Natural killer cell (primary cell): ENCODE measurements around the gene DENND1A. TPM values are rescaled to one million over a fixed set of nuclear protein-coding genes. Genes with fewer than 3 reads are reported as not detected.

ENCODE experiments used
- ATAC-seq, 3 donors: fragments of 150-1000 bp in 2 of 3; fragments of 200-7000 bp in 1 of 3; cut with Tn5 transposase; 1 replicate in 1 of 3; 2 replicates in 2 of 3; pipeline ENCODE4 v1.10.0; 2021; ENCODE audit warnings: mild to moderate bottlenecking in 2 of 3, moderate library complexity in 2 of 3
- DNase-seq, 2 donors: peaks; one replicate each; pipeline versions ENCODE4 v3.0.0 to v3.0.0-alpha.2; 2013 to 2021; ENCODE audit warnings: mixed read lengths in 1 of 2
- H3K27ac ChIP-seq: one replicate; pipeline ENCODE4 v1.5.1; 2013; ENCODE audit warnings: mild to moderate bottlenecking, low read length
- H3K27me3 ChIP-seq: one replicate; pipeline ENCODE4 v1.6.1; 2013; ENCODE audit warnings: low read length; ENCODE audit not compliant: control insufficient read depth, insufficient read depth
- H3K36me3 ChIP-seq: one replicate; pipeline ENCODE4 v1.6.1; 2013; ENCODE audit warnings: low read length; ENCODE audit not compliant: control insufficient read depth, insufficient read depth
- H3K4me1 ChIP-seq: one replicate; pipeline ENCODE4 v1.6.1; 2013; ENCODE audit warnings: low read length; ENCODE audit not compliant: control insufficient read depth, insufficient read depth
- H3K4me3 ChIP-seq: one replicate; pipeline ENCODE4 v1.5.1; 2013; ENCODE audit warnings: low read length
- H3K9me3 ChIP-seq: one replicate; pipeline ENCODE4 v1.6.1; 2013; ENCODE audit warnings: low read length; ENCODE audit not compliant: control insufficient read depth, insufficient read depth
- H3K27ac Mint-ChIP-seq, 2 donors: one replicate each; pipeline ENCODE4 v1.8.0; 2022; ENCODE audit warnings: mild to moderate bottlenecking in 2 of 2, mixed read lengths in 2 of 2, moderate library complexity in 1 of 2
- H3K27me3 Mint-ChIP-seq, 2 donors: one replicate each; pipeline ENCODE4 v1.8.0; 2022; ENCODE audit warnings: low read depth in 2 of 2, mixed read lengths in 2 of 2
- H3K36me3 Mint-ChIP-seq: one replicate; pipeline ENCODE4 v1.8.0; 2022; ENCODE audit warnings: mixed read lengths
- H3K4me1 Mint-ChIP-seq, 2 donors: one replicate each; pipeline ENCODE4 v1.8.0; 2022; ENCODE audit warnings: mixed read lengths in 2 of 2
- H3K4me3 Mint-ChIP-seq: one replicate; pipeline ENCODE4 v1.8.0; 2022; ENCODE audit warnings: mild to moderate bottlenecking, moderate library complexity, mixed read lengths
- H3K9me3 Mint-ChIP-seq, 2 donors: one replicate each; pipeline ENCODE4 v1.8.0; 2022; ENCODE audit warnings: mixed read lengths in 2 of 2
- CTCF ChIP-seq: fragments of 200-600 bp; IDR thresholded peaks from one replicate; pipeline ENCODE4 v1.8.0; 2022; ENCODE audit warnings: antibody characterized with exemption
- WGBS: methylation state at CpG from one replicate; pipeline ENCODE4 v1.1.7; 2013; ENCODE audit warnings: missing lambda C conversion rate; ENCODE audit not compliant: insufficient coverage; 5-methylcytosine and 5-hydroxymethylcytosine counted together
- intact Hi-C: fragments of 100-400 bp; cut with micrococcal nuclease; formaldehyde crosslinking; loops from one replicate; pipeline ENCODE4 v1.14.2; 2022
- total RNA-seq, 4 donors: library from RNA; stranded (reverse); fragments of 120-200 nt in 1 of 4; gene quantifications; one replicate each; pipeline versions ENCODE4 v1.2.3 to v1.2.4, GENCODE V29; 2013 to 2022

Gene DENND1A
- total RNA-seq, 3 donors from 2014 or later (not counting 1 experiment from before 2014, with no cell fraction given): 27.8 to 37.6 (median 30.9) TPM

GRCh38 chr9:123669346-123669745 lies 260.6 kb downstream of the DENND1A start:
- Histone ChIP-seq H3K27me3 (no peaks in the 10 kb centered on the region), H3K36me3 (no peaks in the 10 kb centered on the region), H3K27ac (no peak overlapping the region), H3K4me3 (no peak overlapping the region), H3K4me1 (no peaks in the 10 kb centered on the region), H3K9me3 (no peaks in the 10 kb centered on the region)
- TF ChIP-seq CTCF: no peak
- ATAC-seq: no peak
- H3K4me3 Mint-ChIP-seq: no peak overlapping the region
- peaks cover 5 to 11% of the 10 kb centered on the region in 2 donors for H3K9me3 Mint-ChIP-seq
- intact Hi-C loops: no loop called here
- WGBS: 91% methylated on average over 3 of the region's 3 CpGs
- no peak for DNase-seq
- H3K36me3 Mint-ChIP-seq: peaks cover 33% of the 10 kb centered on the region
- no peaks in the 10 kb centered on the region for H3K27me3 Mint-ChIP-seq
- H3K27ac Mint-ChIP-seq: no peak overlapping the region
- H3K4me1 Mint-ChIP-seq: no peaks in the 10 kb centered on the region

- peaks cover 44% of the 10 kb centered on the region for H3K36me3 Mint-ChIP-seq
- no peak overlapping the region for H3K27ac ChIP-seq
- intact Hi-C loops: no loop called here
- H3K27me3 Mint-ChIP-seq: no peaks in the 10 kb centered on the region
- WGBS: no CpG with 5 or more reads among the region's 1 CpG
- no peak overlapping the region for H3K27ac Mint-ChIP-seq
- ATAC-seq (no peak), DNase-seq (no peak)
- peaks cover 3 to 8% of the 10 kb centered on the region in 2 donors for H3K9me3 Mint-ChIP-seq
- no peak overlapping the region for H3K4me3 Mint-ChIP-seq
- H3K9me3 ChIP-seq: no peaks in the 10 kb centered on the region
- TF ChIP-seq CTCF: no peak
- no peaks in the 10 kb centered on the region for H3K4me1 Mint-ChIP-seq
- no peaks in the 10 kb centered on the region for H3K36me3 ChIP-seq
- H3K27me3 ChIP-seq: no peaks in the 10 kb centered on the region
- no peaks in the 10 kb centered on the region for H3K4me1 ChIP-seq
- H3K4me3 ChIP-seq: no peak overlapping the region
Measured at GRCh38 chr9:123663529-123663928, 266.4 kb downstream of the DENND1A start.

GRCh38 chr9:123662057-123662776 lies 267.7 kb downstream of the DENND1A start:
- peaks cover 44% of the 10 kb centered on the region for H3K36me3 Mint-ChIP-seq
- TF ChIP-seq CTCF: no peak
- H3K27me3 Mint-ChIP-seq: no peaks in the 10 kb centered on the region
- 82% methylated on average over 6 of the region's 8 CpGs for WGBS
- Histone ChIP-seq H3K27me3 (no peaks in the 10 kb centered on the region), H3K4me1 (no peaks in the 10 kb centered on the region), H3K27ac (no peak overlapping the region), H3K36me3 (no peaks in the 10 kb centered on the region), H3K4me3 (no peak overlapping the region), H3K9me3 (no peaks in the 10 kb centered on the region)
- no peak for ATAC-seq
- no peak for DNase-seq
- H3K9me3 Mint-ChIP-seq: peaks cover 3 to 8% of the 10 kb centered on the region in 2 donors
- intact Hi-C loops: no loop called here
- no peak overlapping the region for H3K4me3 Mint-ChIP-seq
- no peak overlapping the region for H3K27ac Mint-ChIP-seq
- no peaks in the 10 kb centered on the region for H3K4me1 Mint-ChIP-seq
